Measurements from ENCODE around the gene MAPK8IP3. TPM values are rescaled to one million over a fixed set of nuclear protein-coding genes. Genes with fewer than 3 reads are reported as not detected.

Gene MAPK8IP3
- total and polyA plus RNA-seq, 5 experiments from 2014 or later = 0.87 to 342 (median 2.8) TPM

DNA sequence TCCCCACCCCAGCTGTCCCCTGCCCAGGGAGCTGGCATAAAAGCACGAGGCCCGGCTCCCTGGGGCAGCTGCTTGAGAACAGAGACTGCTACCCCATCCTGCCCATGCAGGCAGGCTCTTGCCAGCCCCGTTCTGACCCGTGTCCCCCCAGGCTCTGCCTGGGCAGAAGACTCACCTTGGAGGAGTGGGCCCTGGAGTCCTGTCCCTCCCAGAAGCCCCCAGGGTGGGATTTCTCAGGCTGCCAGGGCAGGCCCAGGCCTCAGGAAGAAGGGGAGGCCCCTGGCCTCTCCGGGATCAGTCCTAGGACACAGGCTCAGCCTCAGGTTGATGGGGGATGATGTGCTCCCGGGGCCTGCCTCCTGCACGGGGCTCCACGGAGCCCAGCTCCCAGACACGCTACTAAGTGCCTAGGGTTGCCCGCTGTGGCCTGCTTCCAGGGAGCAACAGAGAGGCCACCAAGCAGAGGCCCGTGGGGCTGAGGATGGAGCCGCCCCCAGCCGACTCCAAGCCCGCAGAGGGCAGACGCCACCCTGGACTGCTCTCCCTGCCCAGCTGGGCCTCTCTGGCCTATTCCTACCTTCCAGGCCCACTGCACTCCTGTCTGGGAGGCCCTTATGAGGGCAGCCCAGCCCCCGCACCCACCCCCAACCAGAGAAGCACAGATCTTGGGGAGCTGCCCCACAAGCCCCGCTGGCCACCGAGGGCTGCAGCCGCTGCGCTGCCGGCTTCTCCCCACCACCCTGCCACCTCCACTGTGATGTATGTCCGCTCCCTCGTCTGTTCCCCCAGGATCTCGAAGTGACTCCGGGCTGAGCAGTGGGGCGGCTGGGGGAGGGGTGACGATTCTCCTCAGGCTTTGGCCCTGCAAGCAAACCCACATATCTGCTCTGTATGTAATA, 63.7 kb downstream of the MAPK8IP3 start:
- ATAC-seq = no peak
- peaks cover 10 to 23% (median 18%) of the 10 kb centered on the region in 4 donors for H3K4me1 Mint-ChIP-seq
- no peaks in the 10 kb centered on the region for H3K9me3 Mint-ChIP-seq
- H3K36me3 Mint-ChIP-seq = peaks cover 0 to 10% (median 0%) of the 10 kb centered on the region in 3 donors
- H3K27me3 Mint-ChIP-seq = no peaks in the 10 kb centered on the region
- DNase-seq = no peak
- POLR2A ChIA-PET = interaction anchor here (0.6 to 7.3 kb wide), 6 partner anchors 10 to 348 kb away, joined by 3 to 118 read pairs (median 6); partner anchors contain the start of genes MAPK8IP3, NUBP2 and SPSB3
- peak overlapping the region; percentile 24 to 90 (median 52) for H3K27ac Mint-ChIP-seq
- H3K4me3 Mint-ChIP-seq = peak overlapping the region; percentile 43 to 95 (median 73)

DNA sequence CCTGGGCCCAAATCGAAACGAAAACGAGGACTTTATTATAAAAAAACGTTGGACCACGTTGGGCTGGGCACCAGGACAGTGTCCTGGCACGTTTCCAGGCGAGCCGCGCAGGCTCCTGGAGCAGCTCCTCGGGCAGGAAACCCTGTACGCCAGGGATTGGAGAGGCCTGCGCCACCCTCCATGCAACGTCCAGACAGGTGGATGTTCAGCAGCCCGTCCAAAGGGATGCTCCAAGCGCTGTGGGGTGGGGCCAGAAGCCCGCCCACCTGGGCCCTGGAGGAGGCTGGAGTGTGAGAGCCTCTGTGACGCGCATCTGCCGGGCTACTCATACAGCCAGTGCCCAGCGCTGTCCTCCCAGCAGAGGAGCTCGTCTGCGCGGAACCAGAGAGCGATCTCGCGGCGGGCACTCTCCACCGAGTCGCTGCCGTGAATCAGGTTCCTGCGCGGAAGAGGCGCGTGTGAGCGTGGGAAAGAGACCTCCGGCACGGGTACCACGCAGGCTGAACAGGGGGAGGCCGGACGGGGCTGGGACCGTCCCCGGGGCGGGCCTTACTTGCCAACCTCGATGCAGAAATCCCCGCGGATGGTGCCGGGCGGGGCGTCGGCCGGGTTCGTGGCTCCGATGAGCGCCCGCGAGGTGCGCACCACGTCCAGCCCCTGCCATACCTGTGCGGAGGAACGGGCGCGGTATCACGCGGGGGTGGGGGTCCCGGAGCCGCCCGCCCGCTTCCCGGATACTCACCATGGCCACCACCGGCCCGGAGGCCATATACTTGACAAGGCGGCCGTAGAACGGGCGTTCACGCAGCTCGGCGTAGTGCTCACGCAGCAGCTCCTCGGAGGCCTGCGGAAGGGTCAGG, 64.6 kb downstream of the MAPK8IP3 start:
- Mint-ChIP-seq H3K4me3 (peak overlapping the region; percentile 58 to 95 (median 78)), H3K36me3 (peaks cover 0 to 10% (median 0%) of the 10 kb centered on the region in 3 donors), H3K27me3 (no peaks in the 10 kb centered on the region), H3K4me1 (peaks cover 10 to 27% (median 18%) of the 10 kb centered on the region in 4 donors), H3K9me3 (no peaks in the 10 kb centered on the region), H3K27ac (peak overlapping the region; percentile 24 to 90 (median 53))
- DNase-seq (peak in 8 of 10 donors; percentile 15 to 51 (median 40)), ATAC-seq (peak; percentile 7 to 19)
- POLR2A ChIA-PET = interaction anchor here (0.6 to 7.3 kb wide), 7 partner anchors 9 to 173 kb away, joined by 3 to 118 read pairs (median 8); partner anchors contain the start of genes FAHD1, HAGH, JPT2 and MAPK8IP3

DNA sequence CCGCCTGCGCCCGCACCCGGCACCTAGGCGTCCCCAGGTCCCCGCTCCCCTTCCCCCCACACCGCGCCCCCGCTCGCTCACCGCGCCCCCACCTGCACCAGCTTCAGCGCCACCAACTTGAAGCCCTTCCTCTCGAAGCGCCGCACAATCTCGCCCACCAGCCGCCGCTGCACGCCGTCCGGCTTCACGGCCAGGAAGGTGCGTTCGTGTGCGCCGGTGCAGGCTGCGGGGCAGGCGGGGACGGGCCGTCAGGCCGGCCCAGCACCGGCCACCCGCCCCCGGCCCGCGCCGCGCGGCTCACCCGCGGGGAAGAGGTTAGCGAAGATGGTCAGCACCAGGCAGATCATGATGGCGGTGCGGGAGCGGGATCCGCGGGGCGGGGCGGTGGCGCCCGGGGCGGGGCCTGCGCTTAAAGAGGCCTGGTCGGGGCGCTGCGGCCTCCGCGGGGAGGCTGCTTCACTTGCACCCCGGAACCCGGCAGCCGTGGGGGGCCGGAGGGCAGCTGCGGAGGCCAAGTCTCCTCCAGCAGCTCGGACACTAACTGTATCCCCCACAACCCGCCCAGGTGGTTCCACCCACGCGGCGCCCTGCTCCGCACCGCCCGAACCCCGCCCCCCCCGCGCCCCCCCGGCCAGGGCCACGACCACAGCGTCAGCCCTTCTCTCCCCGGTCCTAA, 65.3 kb downstream of the MAPK8IP3 start, which contains the start of gene NME3:
Gene NME3 (minus strand): TSS at position 356 of the 676 bp plus-strand sequence. CDS start 9 bp downstream, at position 347.
- ATAC-seq (peak; percentile 51 to 59), DNase-seq (peak; percentile 41 to 81 (median 70))
- H3K4me1 Mint-ChIP-seq = peaks cover 10 to 27% (median 18%) of the 10 kb centered on the region in 4 donors
- H3K27ac Mint-ChIP-seq = peak within 1 kb of the TSS; percentile 88 to 97 (median 95)
- POLR2A ChIA-PET = interaction anchor here (0.6 to 7.3 kb wide), 12 partner anchors 8 to 1291 kb away, joined by 3 to 118 read pairs (median 6); partner anchors contain the start of genes FAHD1, HAGH, IFT140 and JPT2
- peak within 1 kb of the TSS; percentile 90 to 99 (median 96) for H3K4me3 Mint-ChIP-seq
- H3K9me3 Mint-ChIP-seq = no peaks in the 10 kb centered on the region
- no peaks in the 10 kb centered on the region for H3K27me3 Mint-ChIP-seq
- H3K36me3 Mint-ChIP-seq = peaks cover 0 to 10% (median 0%) of the 10 kb centered on the region in 3 donors

DNA sequence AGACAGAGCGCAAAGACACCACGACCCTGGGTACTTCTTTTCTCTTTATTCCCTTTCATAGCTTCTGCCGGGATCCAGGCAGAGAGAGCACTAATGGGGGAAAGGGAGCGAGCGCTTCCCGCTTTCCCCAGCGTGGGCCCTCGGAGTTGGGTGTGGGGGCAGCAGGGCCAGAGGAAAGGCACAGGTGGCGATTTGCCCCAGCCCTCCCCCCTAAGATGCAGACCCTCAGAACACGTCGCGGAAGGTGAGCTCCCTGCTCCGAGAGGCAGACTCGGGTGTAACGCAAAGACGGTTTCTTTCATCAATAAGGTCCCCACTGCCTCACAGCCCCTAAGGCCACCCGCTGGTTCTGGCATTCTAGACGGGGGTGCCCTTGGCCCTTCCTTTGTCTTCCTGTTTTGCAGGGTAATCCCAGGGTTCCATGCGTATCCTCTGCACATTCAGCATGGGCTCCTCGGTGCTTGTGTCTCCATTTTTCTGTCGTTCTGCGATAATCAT, 65.9 kb downstream of the MAPK8IP3 start:
- Mint-ChIP-seq H3K36me3 (peaks cover 0 to 10% (median 0%) of the 10 kb centered on the region in 3 donors), H3K4me1 (peaks cover 10 to 27% (median 19%) of the 10 kb centered on the region in 4 donors), H3K4me3 (peak overlapping the region; percentile 90 to 99 (median 96)), H3K9me3 (no peaks in the 10 kb centered on the region), H3K27ac (peak overlapping the region; percentile 88 to 97 (median 95)), H3K27me3 (no peaks in the 10 kb centered on the region)
- DNase-seq (peak in 1 of 10 donors; percentile 29), ATAC-seq (no peak)
- POLR2A ChIA-PET = interaction anchor here (0.6 to 7.3 kb wide), 12 partner anchors 9 to 1291 kb away, joined by 3 to 118 read pairs (median 5); partner anchors contain the start of genes FAHD1, HAGH, IFT140 and JPT2

DNA sequence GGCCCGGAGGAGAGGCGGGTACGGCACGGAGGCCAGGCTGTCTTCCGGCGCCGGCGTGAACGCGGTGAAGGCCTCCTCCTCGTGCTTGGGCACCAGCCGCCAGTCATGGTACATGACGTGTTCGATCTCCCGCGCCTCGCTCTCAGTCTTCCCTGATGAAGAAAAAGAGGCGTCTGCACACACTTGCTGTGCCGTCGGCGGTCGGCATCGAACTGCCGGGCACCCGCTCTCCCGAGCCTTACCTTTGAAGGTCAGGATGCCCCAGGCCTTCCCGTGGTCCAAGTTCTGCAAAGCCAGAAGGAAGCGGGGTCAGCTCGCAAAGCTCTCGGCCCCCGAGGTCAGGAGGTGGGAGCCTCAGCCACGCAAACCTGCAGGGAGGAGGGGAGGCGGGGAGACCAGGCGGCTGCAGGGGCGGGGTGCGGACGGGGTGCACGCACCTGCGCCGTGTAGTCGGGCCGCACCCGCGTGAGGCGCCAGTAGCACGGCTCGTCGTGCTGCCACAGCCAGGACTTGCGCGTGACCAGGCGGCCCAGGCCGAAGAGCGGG, 66.4 kb downstream of the MAPK8IP3 start, which contains the start of gene EME2:
Gene EME2 (plus strand): TSS at position 449 of the 546 bp plus-strand sequence. CDS start 418 bp downstream, outside the sequence.
- no peaks in the 10 kb centered on the region for H3K9me3 Mint-ChIP-seq
- no peaks in the 10 kb centered on the region for H3K27me3 Mint-ChIP-seq
- peak; percentile 16 to 43 for ATAC-seq
- peaks cover 0 to 8% (median 0%) of the 10 kb centered on the region in 3 donors for H3K36me3 Mint-ChIP-seq
- H3K4me1 Mint-ChIP-seq = peaks cover 10 to 27% (median 19%) of the 10 kb centered on the region in 4 donors
- POLR2A ChIA-PET = interaction anchor here (0.6 to 7.3 kb wide), 15 partner anchors 9 to 1290 kb away, joined by 3 to 118 read pairs (median 4); partner anchors contain the start of genes FAHD1, HAGH, IFT140 and JPT2
- DNase-seq = peak in 8 of 10 donors; percentile 18 to 56 (median 44)
- peak within 1 kb of the TSS; percentile 88 to 97 (median 95) for H3K27ac Mint-ChIP-seq
- peak within 1 kb of the TSS; percentile 90 to 99 (median 96) for H3K4me3 Mint-ChIP-seq

DNA sequence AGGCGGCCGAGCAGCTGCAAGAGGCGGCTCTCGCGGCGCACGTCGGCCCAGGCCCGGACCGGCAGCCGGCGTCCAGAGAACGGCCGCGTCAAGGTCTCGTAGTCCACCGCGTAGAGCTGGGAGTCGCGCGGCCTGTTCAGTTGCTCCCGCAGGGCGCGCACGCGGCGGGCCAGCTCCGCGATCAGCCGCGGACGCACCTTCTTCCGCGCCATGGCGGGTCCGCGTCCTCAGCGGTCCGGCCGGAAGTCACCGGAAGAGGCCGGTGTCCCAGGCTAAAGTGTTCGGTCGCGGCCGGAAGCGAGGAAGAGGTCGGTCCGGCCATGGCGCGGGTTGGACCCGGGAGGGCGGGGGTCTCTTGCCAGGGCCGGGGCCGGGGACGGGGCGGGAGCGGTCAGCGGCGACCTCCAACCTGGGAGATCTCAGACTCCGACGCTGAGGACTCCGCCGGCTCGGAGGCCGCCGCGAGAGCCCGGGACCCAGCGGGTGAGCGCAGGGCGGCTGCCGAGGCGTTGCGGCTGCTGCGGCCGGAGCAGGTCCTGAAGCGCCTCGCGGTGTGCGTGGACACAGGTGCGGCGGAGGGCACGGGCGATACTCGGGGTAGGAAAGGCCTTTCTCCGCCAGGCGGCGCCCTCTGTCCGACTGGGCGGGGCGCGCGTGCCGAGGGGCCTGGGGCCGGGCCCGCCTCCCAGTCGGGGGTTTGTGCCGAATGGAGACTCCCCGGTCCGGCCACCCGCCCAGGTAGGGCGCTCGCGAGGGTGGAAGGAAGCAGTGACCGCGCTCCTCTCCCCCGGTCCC, 67.1 kb downstream of the MAPK8IP3 start, which contains the start of gene MRPS34:
Gene MRPS34 (minus strand): TSS at position 227 of the 795 bp plus-strand sequence. CDS start 15 bp downstream, at position 212.
- Mint-ChIP-seq H3K27ac (peak within 1 kb of the TSS; percentile 88 to 97 (median 95)), H3K4me1 (peaks cover 10 to 26% (median 19%) of the 10 kb centered on the region in 4 donors), H3K36me3 (peaks cover 0 to 5% (median 0%) of the 10 kb centered on the region in 3 donors), H3K4me3 (peak within 1 kb of the TSS; percentile 90 to 99 (median 96)), H3K9me3 (no peaks in the 10 kb centered on the region), H3K27me3 (no peaks in the 10 kb centered on the region)
- ATAC-seq (peak; percentile 54 to 62), DNase-seq (peak; percentile 55 to 87 (median 74))
- POLR2A ChIA-PET = interaction anchor here (0.6 to 7.3 kb wide), 13 partner anchors 9 to 1188 kb away, joined by 3 to 118 read pairs (median 5); partner anchors contain the start of genes FAHD1, HAGH, IFT140 and MAPK8IP3

DNA sequence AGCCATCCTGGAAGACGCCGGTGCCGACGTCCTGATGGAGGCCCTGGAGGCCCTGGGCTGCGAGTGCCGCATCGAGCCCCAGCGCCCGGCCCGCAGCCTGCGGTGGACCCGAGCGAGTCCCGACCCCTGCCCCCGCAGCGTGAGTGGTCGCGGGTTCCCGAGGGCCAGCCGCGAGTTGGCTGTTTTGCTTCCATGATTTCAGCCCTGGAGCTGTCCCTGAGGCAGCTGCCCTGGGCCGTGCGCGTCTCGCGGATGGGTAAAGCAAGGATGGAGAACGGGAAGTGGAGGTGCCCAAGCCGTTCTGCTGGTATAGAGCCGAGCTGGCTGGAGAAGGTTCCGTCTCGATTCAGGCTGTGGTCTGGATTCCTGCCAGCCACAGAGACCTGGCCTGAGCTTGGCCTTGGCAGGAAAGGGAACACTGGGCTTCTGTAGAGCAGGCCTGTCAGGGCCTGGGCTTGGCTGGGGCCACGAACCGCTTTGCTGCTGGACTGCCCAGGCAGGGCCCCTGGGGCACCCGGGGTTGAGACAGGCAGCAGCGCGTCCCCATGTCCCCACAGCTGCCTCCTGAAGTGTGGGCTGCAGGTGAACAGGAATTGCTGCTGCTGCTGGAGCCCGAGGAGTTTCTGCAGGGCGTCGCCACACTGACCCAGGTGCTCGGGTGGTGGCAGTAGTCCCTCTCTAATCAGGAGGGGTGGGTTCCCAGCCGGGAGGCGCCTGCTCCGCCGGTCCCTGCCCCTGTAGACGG, 67.9 kb downstream of the MAPK8IP3 start:
- peak in 1 of 10 donors; percentile 20 for DNase-seq
- no peaks in the 10 kb centered on the region for H3K27me3 Mint-ChIP-seq
- POLR2A ChIA-PET = interaction anchor here (0.6 to 7.3 kb wide), 6 partner anchors 10 to 1264 kb away, joined by 3 to 118 read pairs (median 3); partner anchors contain the start of genes IFT140, MAPK8IP3, NUBP2 and SPSB3
- H3K27ac Mint-ChIP-seq = peak overlapping the region in 9 of 10 donors; percentile 11 to 86 (median 79)
- H3K4me1 Mint-ChIP-seq = peaks cover 10 to 26% (median 19%) of the 10 kb centered on the region in 4 donors
- H3K4me3 Mint-ChIP-seq = peak overlapping the region; percentile 64 to 99 (median 90)
- peak in 1 of 2 donors; percentile 6 for ATAC-seq
- peaks cover 0 to 3% (median 0%) of the 10 kb centered on the region in 3 donors for H3K36me3 Mint-ChIP-seq
- no peaks in the 10 kb centered on the region for H3K9me3 Mint-ChIP-seq

DNA sequence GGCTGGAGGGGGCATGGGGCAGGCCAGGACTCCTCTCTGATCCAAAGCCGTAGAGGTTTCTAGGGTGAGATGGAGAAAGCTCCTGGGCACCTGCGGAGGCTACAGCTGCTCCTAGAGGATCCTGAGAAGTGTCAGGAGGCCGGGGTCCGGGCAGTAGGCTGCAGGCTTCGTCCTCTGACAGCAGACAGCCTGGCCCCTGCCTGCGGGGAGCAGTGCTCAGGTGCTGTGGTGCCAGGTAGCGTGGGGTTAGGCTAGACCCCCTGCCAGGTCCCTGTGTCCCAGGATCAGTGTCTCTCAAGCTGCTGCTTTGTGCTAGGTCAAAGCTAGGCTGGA, 68.4 kb downstream of the MAPK8IP3 start:
- POLR2A ChIA-PET = interaction anchor here (1.0 to 7.3 kb wide), 4 partner anchors 9 to 163 kb away, joined by 3 to 118 read pairs (median 4); partner anchors contain the start of genes FAHD1, HAGH, IFT140 and NUBP2
- peaks cover 10 to 27% (median 19%) of the 10 kb centered on the region in 4 donors for H3K4me1 Mint-ChIP-seq

More for the DNA sequence above, 68.4 kb downstream of the MAPK8IP3 start:
- Mint-ChIP-seq H3K9me3 (no peaks in the 10 kb centered on the region), H3K4me3 (peak overlapping the region in 7 of 10 donors; percentile 27 to 71 (median 58)), H3K27me3 (no peaks in the 10 kb centered on the region), H3K36me3 (peaks cover 0 to 3% (median 0%) of the 10 kb centered on the region in 3 donors), H3K27ac (no peak overlapping the region)
- DNase-seq (no peak), ATAC-seq (no peak)

Data from naive thymus-derived CD8-positive, alpha-beta T cell (primary cell).